Activated CD8-positive, alpha-beta memory T cell treated with anti-CD3 and anti-CD28 coated beads, Interleukin-2, amount 50 U/mL, for 48 hours (primary cell): ENCODE data around the gene BMPR1B.

ENCODE experiments used
- DNase-seq: peaks from one replicate; pipeline ENCODE4 v3.0.0-alpha.2; 2020

BMPR1B gene

GRCh38 chr4:94968493-94968892, 210.7 kb downstream of the BMPR1B start:
- DNase-seq: no peak

GRCh38 chr4:94970650-94971049, 212.9 kb downstream of the BMPR1B start:
- no peak for DNase-seq

- no peak for DNase-seq
These were observed 217.0 kb downstream of the BMPR1B start for GRCh38 chr4:94974773-94975172.

- no peak for DNase-seq
These were observed 218.7 kb downstream of the BMPR1B start for GRCh38 chr4:94976371-94977011.

- no peak for DNase-seq
These were observed 221.1 kb downstream of the BMPR1B start for GRCh38 chr4:94978904-94979303.

- no peak for DNase-seq
These were observed 221.9 kb downstream of the BMPR1B start for GRCh38 chr4:94979621-94980020.

- no peak for DNase-seq
These were observed 238.1 kb downstream of the BMPR1B start for GRCh38 chr4:94995684-94996394.

- DNase-seq: no peak
These were observed 242.4 kb downstream of the BMPR1B start for GRCh38 chr4:95000076-95000648.

- no peak for DNase-seq
These were observed 247.2 kb downstream of the BMPR1B start for GRCh38 chr4:95004912-95005311.

GRCh38 chr4:95007998-95008397, 250.2 kb downstream of the BMPR1B start:
- DNase-seq: no peak

- DNase-seq: no peak
These were observed 255.5 kb downstream of the BMPR1B start for GRCh38 chr4:95013236-95013635.

GRCh38 chr4:95014068-95014467, 256.3 kb downstream of the BMPR1B start:
- DNase-seq: no peak

GRCh38 chr4:95017305-95018064, 259.7 kb downstream of the BMPR1B start:
- no peak for DNase-seq

GRCh38 chr4:95018785-95019184, 261.0 kb downstream of the BMPR1B start:
- no peak for DNase-seq

- no peak for DNase-seq
These were observed 262.8 kb downstream of the BMPR1B start for GRCh38 chr4:95020521-95020920.

- no peak for DNase-seq
These were observed 263.3 kb downstream of the BMPR1B start for GRCh38 chr4:95021099-95021498.

- DNase-seq: no peak
These were observed 265.4 kb downstream of the BMPR1B start for GRCh38 chr4:95023110-95023509.

- no peak for DNase-seq
These were observed 270.3 kb downstream of the BMPR1B start for GRCh38 chr4:95027905-95028618.

GRCh38 chr4:95038791-95039190, 281.0 kb downstream of the BMPR1B start:
- DNase-seq: no peak

GRCh38 chr4:95044324-95044837, 286.6 kb downstream of the BMPR1B start:
- no peak for DNase-seq

GRCh38 chr4:95045429-95045828, 287.7 kb downstream of the BMPR1B start:
- no peak for DNase-seq

GRCh38 chr4:95048296-95048695, 290.5 kb downstream of the BMPR1B start:
- DNase-seq: no peak
